K562 (cell line): ENCODE results near the gene CLDND2. TPM values are rescaled to one million over a fixed set of nuclear protein-coding genes. Genes with fewer than 3 reads are reported as not detected.

ENCODE experiments used
- ATF6 ChIP-seq: sonication (generic); formaldehyde crosslinking; IDR thresholded peaks from 2 replicates; pipeline ENCODE4 v1.4.0; 2020; ENCODE audit warnings: mild to moderate bottlenecking, missing genetic modification reagents
- BCOR ChIP-seq: fragments of 450-650 bp; IDR thresholded peaks from 2 replicates; pipeline ENCODE4 v1.6.1; 2016
- CCAR2 ChIP-seq: fragments of 200-400 bp; formaldehyde crosslinking; IDR thresholded peaks from 2 replicates; pipeline ENCODE4 v1.6.1; 2017; ENCODE audit warnings: mild to moderate bottlenecking, low read depth, low read length
- HMGXB4 ChIP-seq: sonication (generic); formaldehyde crosslinking; IDR thresholded peaks from 2 replicates; pipeline ENCODE4 v1.8.1; 2023; ENCODE audit warnings: mild to moderate bottlenecking, missing genetic modification reagents
- KDM4B ChIP-seq, 2 experiments: fragments of 450-650 bp in 1 of 2; sonication (generic) in 1 of 2; IDR thresholded peaks; 2 replicates each; pipeline ENCODE4 v1.6.1; 2016 to 2017; ENCODE audit warnings: borderline replicate concordance in 2 of 2, antibody characterized with exemption in 1 of 2, low read depth in 1 of 2, mild to moderate bottlenecking in 1 of 2
- LCOR ChIP-seq: sonication (generic); formaldehyde crosslinking; IDR thresholded peaks from 2 replicates; pipeline ENCODE4 v1.8.0; 2022; ENCODE audit warnings: mild to moderate bottlenecking, missing genetic modification reagents
- MBD2 ChIP-seq: sonication (generic); IDR thresholded peaks from 2 replicates; pipeline ENCODE4 v1.6.1; 2016; ENCODE audit warnings: low read depth, borderline replicate concordance
- MED1 ChIP-seq: sonication (generic); formaldehyde crosslinking; IDR thresholded peaks from 2 replicates; pipeline ENCODE4 v1.8.1; 2023; ENCODE audit warnings: missing genetic modification reagents, borderline replicate concordance
- RERE ChIP-seq: sonication (generic); formaldehyde crosslinking; IDR thresholded peaks from 2 replicates; pipeline ENCODE4 v1.8.0; 2023; ENCODE audit warnings: missing genetic modification reagents, mild to moderate bottlenecking, borderline replicate concordance
- SMAD4 ChIP-seq: fragments of 250-450 bp; sonication (Bioruptor Pico); conservative IDR thresholded peaks from 2 replicates; pipeline ENCODE4 v1.8.0; 2021; ENCODE audit warnings: inconsistent platforms, mild to moderate bottlenecking, moderate library complexity
- TGIF2 ChIP-seq: sonication (generic); formaldehyde crosslinking; IDR thresholded peaks from 2 replicates; pipeline ENCODE4 v1.8.1; 2022; ENCODE audit warnings: mild to moderate bottlenecking, missing genetic modification reagents, moderate library complexity
- TRIM28 ChIP-seq: fragments of 450-650 bp; IDR thresholded peaks from 2 replicates; pipeline ENCODE4 v1.6.1; 2017
- ZC3H8 ChIP-seq: fragments of 450-650 bp; IDR thresholded peaks from 2 replicates; pipeline ENCODE4 v1.6.1; 2017
- ZNF224 ChIP-seq: sonication (generic); formaldehyde crosslinking; IDR thresholded peaks from 2 replicates; pipeline ENCODE4 v1.8.0; 2022; ENCODE audit warnings: mild to moderate bottlenecking, missing genetic modification reagents
- ZNF232 ChIP-seq: sonication (generic); formaldehyde crosslinking; IDR thresholded peaks from 2 replicates; pipeline ENCODE4 v1.8.0; 2022; ENCODE audit warnings: mild to moderate bottlenecking, missing genetic modification reagents
- ZNF449 ChIP-seq: fragments of 250-450 bp; sonication (Bioruptor Pico); IDR thresholded peaks from 2 replicates; pipeline ENCODE4 v1.8.0; 2022; ENCODE audit warnings: moderate library complexity, mild to moderate bottlenecking, inconsistent platforms
- polyA plus RNA-seq, 8 experiments: library from polyadenylated mRNA; depleted of rRNA in 4 of 8; stranded (reverse) in 5 of 8; unstranded in 3 of 8; fragments of >200 nt; fragmentation: Nextera tagmentation in 2 of 8; fragmentation: Illumina TruSeq in 1 of 8; extraction: Ambion mirVana in 2 of 8; extraction: Trizol in 1 of 8; gene quantifications; 2 replicates each; pipeline versions ENCODE4 v1.2.1 to v1.2.3, GENCODE V29; 2011 to 2014; ENCODE audit warnings: inconsistent platforms in 1 of 8, missing spikeins in 1 of 8
- total RNA-seq, 7 experiments: library from RNA; depleted of rRNA in 6 of 7; stranded (reverse); fragments of >200 nt in 6 of 7; fragmentation: Illumina TruSeq in 2 of 7; extraction: Trizol in 2 of 7; gene quantifications; 2 replicates each; pipeline versions ENCODE4 v1.2.1 to v1.2.3, GENCODE V29; 2011 to 2021; ENCODE audit warnings: low replicate concordance in 1 of 7

The CLDND2 gene
- total and polyA plus RNA-seq, 9 of the 15 experiments (the other 6 are each of a cell fraction or from before 2014, with no cell fraction given) = 0.45 to 4.0 (median 1.2) TPM; not detected in 3

- peak; percentile 84; the same call in 1 of the 2 replicates for TF ChIP-seq RERE (CRISPR knock-in tag)
- no peak for TF ChIP-seq ZNF232 (CRISPR knock-in tag)
- TF ChIP-seq ZNF449 (CRISPR knock-in tag) = no peak
- TF ChIP-seq MED1 = no peak
- TF ChIP-seq BCOR = 0 out of 2 replicates have a peak, but pooled peaks have one; percentile 34
- TF ChIP-seq LCOR = no peak
- no peak for TF ChIP-seq ZC3H8
- 0 out of 2 replicates have a peak, but pooled peaks have one; percentile 59 for TF ChIP-seq TGIF2 (CRISPR knock-in tag)
- TF ChIP-seq TRIM28 = no peak
- TF ChIP-seq HMGXB4 (CRISPR knock-in tag) = no peak; the same call in 1 of the 2 replicates
- peak; percentile 27; the same call in 1 of the 2 replicates for TF ChIP-seq MBD2
- TF ChIP-seq KDM4B (IDR thresholded peaks at IDR 0.05; ENCODE audit: borderline replicate concordance in 2 of 2, low read depth in 1 of 2) = no peak; a peak in 1 of 4 replicates
- no peak for TF ChIP-seq ATF6 (CRISPR knock-in tag)
- TF ChIP-seq CCAR2 = no peak
- no peak for TF ChIP-seq ZNF224 (CRISPR knock-in tag)
- peak; percentile 87 for TF ChIP-seq SMAD4 (CRISPR knock-in tag)
Observed at GRCh38 chr19:51339687-51340656, 28.8 kb downstream of the CLDND2 start (continued).
